ENCODE data around the gene OR1E2.

- TF ChIP-seq, protein P1, sequence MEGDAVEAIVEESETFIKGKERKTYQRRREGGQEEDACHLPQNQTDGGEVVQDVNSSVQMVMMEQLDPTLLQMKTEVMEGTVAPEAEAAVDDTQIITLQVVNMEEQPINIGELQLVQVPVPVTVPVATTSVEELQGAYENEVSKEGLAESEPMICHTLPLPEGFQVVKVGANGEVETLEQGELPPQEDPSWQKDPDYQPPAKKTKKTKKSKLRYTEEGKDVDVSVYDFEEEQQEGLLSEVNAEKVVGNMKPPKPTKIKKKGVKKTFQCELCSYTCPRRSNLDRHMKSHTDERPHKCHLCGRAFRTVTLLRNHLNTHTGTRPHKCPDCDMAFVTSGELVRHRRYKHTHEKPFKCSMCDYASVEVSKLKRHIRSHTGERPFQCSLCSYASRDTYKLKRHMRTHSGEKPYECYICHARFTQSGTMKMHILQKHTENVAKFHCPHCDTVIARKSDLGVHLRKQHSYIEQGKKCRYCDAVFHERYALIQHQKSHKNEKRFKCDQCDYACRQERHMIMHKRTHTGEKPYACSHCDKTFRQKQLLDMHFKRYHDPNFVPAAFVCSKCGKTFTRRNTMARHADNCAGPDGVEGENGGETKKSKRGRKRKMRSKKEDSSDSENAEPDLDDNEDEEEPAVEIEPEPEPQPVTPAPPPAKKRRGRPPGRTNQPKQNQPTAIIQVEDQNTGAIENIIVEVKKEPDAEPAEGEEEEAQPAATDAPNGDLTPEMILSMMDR (IDR thresholded peaks at IDR 0.05; ENCODE audit: low read depth, low read length): no peak
- no peak for TF ChIP-seq EZH2phosphoT487 (IDR thresholded peaks at IDR 0.05; ENCODE audit: low read depth)
Measured at GRCh38 chr17:3400055-3400454, 33.6 kb downstream of the OR1E2 start.

Measured in OCI-LY3 (cell line).